Measurements from ENCODE around the gene ROM1. TPM values are rescaled to one million over a fixed set of nuclear protein-coding genes. Genes with fewer than 3 reads are reported as not detected.

ROM1 gene, protein sequence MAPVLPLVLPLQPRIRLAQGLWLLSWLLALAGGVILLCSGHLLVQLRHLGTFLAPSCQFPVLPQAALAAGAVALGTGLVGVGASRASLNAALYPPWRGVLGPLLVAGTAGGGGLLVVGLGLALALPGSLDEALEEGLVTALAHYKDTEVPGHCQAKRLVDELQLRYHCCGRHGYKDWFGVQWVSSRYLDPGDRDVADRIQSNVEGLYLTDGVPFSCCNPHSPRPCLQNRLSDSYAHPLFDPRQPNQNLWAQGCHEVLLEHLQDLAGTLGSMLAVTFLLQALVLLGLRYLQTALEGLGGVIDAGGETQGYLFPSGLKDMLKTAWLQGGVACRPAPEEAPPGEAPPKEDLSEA
- 2.7 and 11.6 TPM in 2 replicates for total RNA-seq

GRCh38 chr11:62612366-62613290 lies at the start of gene ROM1, which contains the start of gene EML3:
ROM1 (plus strand) TSS chr11:62613257; CDS start chr11:62613282, 25 bp downstream.
EML3 (minus strand) TSS chr11:62612775; CDS start chr11:62612457, 318 bp downstream.

GRCh38 chr11:62573592-62574362 lies 39.3 kb upstream of the ROM1 start, which contains the start of gene EEF1G:
EEF1G (minus strand) TSS chr11:62573891; CDS start chr11:62573842, 49 bp downstream.

DNA sequence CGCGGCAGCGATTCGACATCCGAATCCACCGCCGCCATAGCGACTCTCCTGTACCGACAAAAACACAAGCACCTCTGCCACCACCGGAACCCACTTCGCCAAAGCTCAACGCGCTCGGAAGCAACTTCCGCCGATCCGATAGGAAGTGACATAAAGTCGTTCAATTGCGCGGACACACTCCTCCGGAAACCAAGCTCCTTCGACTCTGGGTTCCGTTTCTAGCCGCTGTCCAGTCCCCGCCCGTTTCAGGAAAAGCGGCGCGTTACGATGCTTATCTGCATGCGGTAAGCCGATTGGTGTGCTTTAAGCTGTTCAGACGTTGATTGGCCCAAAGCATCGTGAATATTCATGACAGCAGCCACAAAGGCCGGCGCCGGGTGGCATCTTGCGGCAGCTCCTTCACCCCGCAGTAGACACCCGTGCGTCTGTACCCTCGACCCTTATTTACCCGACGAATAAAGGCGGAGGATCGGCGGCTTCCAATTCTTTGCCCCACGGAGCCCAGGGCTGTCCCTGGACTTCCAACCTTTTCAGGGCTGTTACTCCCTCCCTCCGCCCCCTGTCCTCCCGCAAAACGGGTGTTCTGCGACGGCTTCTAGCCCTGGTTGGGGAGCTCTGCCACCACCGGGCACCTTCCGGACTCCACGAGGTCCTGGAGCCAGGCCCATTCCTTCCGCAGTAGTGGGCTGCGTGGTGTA lies 21.5 kb upstream of the ROM1 start, which contains the start of gene TUT1:
Gene TUT1 (minus strand): TSS at position 76 of the 698 bp plus-strand sequence. CDS start 38 bp downstream, at position 38.

GRCh38 chr11:62601372-62602140 lies 11.5 kb upstream of the ROM1 start, which contains the start of gene MTA2:
MTA2 (minus strand) TSS chr11:62601865; CDS start chr11:62601450, 415 bp downstream.

GRCh38 chr11:62621567-62622470 lies 8.8 kb downstream of the ROM1 start, which contains the start of gene B3GAT3:
B3GAT3 (minus strand) TSS chr11:62621986; CDS start chr11:62621947, 39 bp downstream.

GRCh38 chr11:62645946-62646824 lies 33.1 kb downstream of the ROM1 start, which contains the start of gene GANAB:
GANAB (minus strand) TSS chr11:62646613; CDS start chr11:62646599, 14 bp downstream.

Other genes with a start within 250 kb of the ROM1 start
- not detected in 2 replicates for gene SCGB1A1, start 194.2 kb upstream of the ROM1 start, total RNA-seq
- gene AHNAK, start 66.5 kb upstream of the ROM1 start, total RNA-seq, result 242 and 261 TPM in 2 replicates
- 2,450 and 2,872 TPM in 2 replicates for gene EEF1G, start 39.4 kb upstream of the ROM1 start, total RNA-seq
- 9.2 and 13.4 TPM in 2 replicates for gene TUT1, start 21.7 kb upstream of the ROM1 start, total RNA-seq
- gene MTA2, start 11.4 kb upstream of the ROM1 start, total RNA-seq, result 72.1 and 101 TPM in 2 replicates
- gene EML3, start 482 bp upstream of the ROM1 start, total RNA-seq, result 25.9 and 34.3 TPM in 2 replicates
- 48.7 and 55.3 TPM in 2 replicates for gene B3GAT3, start 8.7 kb downstream of the ROM1 start, total RNA-seq
- 321 and 375 TPM in 2 replicates for gene GANAB, start 33.4 kb downstream of the ROM1 start, total RNA-seq
- 30.1 and 41.0 TPM in 2 replicates for gene INTS5, start 40.0 kb downstream of the ROM1 start, total RNA-seq
- 71.6 and 87.2 TPM in 2 replicates for gene C11orf98, start 52.0 kb downstream of the ROM1 start, total RNA-seq
- gene CSKMT, start 52.1 kb downstream of the ROM1 start, total RNA-seq, result 6.1 and 10.1 TPM in 2 replicates
- gene UQCC3, start 58.4 kb downstream of the ROM1 start, total RNA-seq, result 11.5 and 17.2 TPM in 2 replicates
- gene LBHD1, start 59.0 kb downstream of the ROM1 start, total RNA-seq, result 2.4 and 3.1 TPM in 2 replicates
- 135 and 148 TPM in 2 replicates for gene UBXN1, start 65.8 kb downstream of the ROM1 start, total RNA-seq
- gene LRRN4CL, start 76.3 kb downstream of the ROM1 start, total RNA-seq, result 2.1 and 4.3 TPM in 2 replicates
- gene BSCL2, start 94.2 kb downstream of the ROM1 start, total RNA-seq, result 66.0 and 82.1 TPM in 2 replicates
- not detected in 2 replicates for gene GNG3, start 94.4 kb downstream of the ROM1 start, total RNA-seq
- 9.2 and 16.2 TPM in 2 replicates for gene HNRNPUL2, start 114.2 kb downstream of the ROM1 start, total RNA-seq
- gene TTC9C, start 115.2 kb downstream of the ROM1 start, total RNA-seq, result 22.4 and 50.1 TPM in 2 replicates
- 7.5 and 8.3 TPM in 2 replicates for gene ZBTB3, start 140.9 kb downstream of the ROM1 start, total RNA-seq
- 95.7 and 111 TPM in 2 replicates for gene POLR2G, start 148.3 kb downstream of the ROM1 start, total RNA-seq
- 11.4 and 20.0 TPM in 2 replicates for gene TAF6L, start 158.1 kb downstream of the ROM1 start, total RNA-seq
- 82.1 and 98.6 TPM in 2 replicates for gene TMEM179B, start 174.1 kb downstream of the ROM1 start, total RNA-seq
- gene TMEM223, start 178.7 kb downstream of the ROM1 start, total RNA-seq, result 39.0 and 55.0 TPM in 2 replicates
- 20.3 and 44.3 TPM in 2 replicates for gene NXF1, start 192.2 kb downstream of the ROM1 start, total RNA-seq
- gene STX5, start 218.8 kb downstream of the ROM1 start, total RNA-seq, result 44.6 and 50.4 TPM in 2 replicates
- gene TEX54, start 219.6 kb downstream of the ROM1 start, total RNA-seq, result not detected in 2 replicates
- gene WDR74, start 226.3 kb downstream of the ROM1 start, total RNA-seq, result 38.6 and 57.9 TPM in 2 replicates